Endothelial cell of umbilical vein (primary cell): ENCODE measurements around the gene DOP1A. TPM values are rescaled to one million over a fixed set of nuclear protein-coding genes. Genes with fewer than 3 reads are reported as not detected.

Experiments used
- BruUV-seq: library from RNA; stranded (reverse); fragments of 400-500 nt; replicated peaks from 2 replicates; lab custom pipeline; 2021; lab: Mats Ljungman, UMichigan
- CTCF ChIA-PET: fragments of 300-600, 350-600 bp; sonication (Branson Sonifier 250); formaldehyde crosslinking; loops from one replicate; lab custom pipeline; 2021; ENCODE audit warnings: antibody characterized with exemption, inconsistent platforms; lab: Charles Lee
- POLR2A ChIA-PET: fragments of 300-600, 350-600 bp; sonication (Branson Sonifier 250); formaldehyde crosslinking; loops from one replicate; lab custom pipeline; 2021; ENCODE audit warnings: antibody characterized with exemption, inconsistent platforms; lab: Charles Lee
- DNase-seq: peaks from one replicate; pipeline ENCODE4 v3.0.0-alpha.2; 2011; ENCODE audit warnings: low read depth, low spot score
- FAIRE-seq: peaks from 2 replicates; lab custom pipeline; 2011; peaks lifted over from hg19 to GRCh38; lab: Jason Lieb, UNC
- H2AFZ ChIP-seq: 2 replicates; pipeline ENCODE4 v1.6.0; 2012; ENCODE audit warnings: low read depth, low read length, control low read depth, inconsistent platforms
- H3K27ac ChIP-seq: 2 replicates; pipeline ENCODE4 v1.5.1; 2011; ENCODE audit warnings: low read depth, mild to moderate bottlenecking, control low read depth, low read length, moderate library complexity; ENCODE audit not compliant: insufficient read depth
- H3K27me3 ChIP-seq, 2 experiments: 2 replicates each; pipeline versions ENCODE4 v1.6.0 to v1.6.1; 2011; ENCODE audit warnings: low read length in 2 of 2, mixed read lengths in 1 of 2; ENCODE audit not compliant: control insufficient read depth in 2 of 2, insufficient read depth in 2 of 2
- H3K36me3 ChIP-seq, 2 experiments: 2 replicates in 1 of 2; 3 replicates in 1 of 2; pipeline ENCODE4 v1.5.1; 2011; ENCODE audit warnings: low read length in 2 of 2, mild to moderate bottlenecking in 1 of 2, moderate library complexity in 1 of 2; ENCODE audit not compliant: control insufficient read depth in 2 of 2, insufficient read depth in 2 of 2; ENCODE audit errors: extremely low read depth in 1 of 2
- H3K4me1 ChIP-seq: 3 replicates; pipeline ENCODE4 v1.5.1; 2011; ENCODE audit warnings: mild to moderate bottlenecking, low read length; ENCODE audit not compliant: control insufficient read depth, insufficient read depth; ENCODE audit errors: extremely low read depth
- H3K4me2 ChIP-seq: 2 replicates; pipeline ENCODE4 v1.6.1; 2011; ENCODE audit warnings: low read length, control low read depth, mixed read lengths; ENCODE audit not compliant: insufficient read depth
- H3K4me3 ChIP-seq, 3 experiments: fragments of 200-600 bp in 1 of 3; sonication (generic), shearing (Covaris generic) in 1 of 3; replicated peaks in 1 of 3; 2 replicates each; pipeline ENCODE4 v1.5.1; 2011 to 2016; ENCODE audit warnings: control low read depth in 3 of 3, low read length in 3 of 3, mild to moderate bottlenecking in 2 of 3, inconsistent platforms in 1 of 3, low read depth in 1 of 3, moderate library complexity in 1 of 3; ENCODE audit not compliant: insufficient read depth in 1 of 3
- H3K79me2 ChIP-seq: 2 replicates; pipeline ENCODE4 v1.6.0; 2012; ENCODE audit warnings: low read length, inconsistent platforms; ENCODE audit not compliant: control insufficient read depth, insufficient read depth
- H3K9ac ChIP-seq: replicated peaks from 2 replicates; pipeline ENCODE3; 2011; ENCODE audit warnings: low read length, control low read depth; ENCODE audit not compliant: insufficient read depth; ENCODE audit errors: extremely low read depth
- H3K9me1 ChIP-seq: replicated peaks from 3 replicates; pipeline ENCODE4 v1.6.0; 2011; ENCODE audit warnings: mild to moderate bottlenecking, low read length; ENCODE audit not compliant: control insufficient read depth, insufficient read depth; ENCODE audit errors: extremely low read depth
- H3K9me3 ChIP-seq: replicated peaks from 2 replicates; pipeline ENCODE4 v1.5.1; 2012; ENCODE audit warnings: low read length, inconsistent platforms; ENCODE audit not compliant: control insufficient read depth, insufficient read depth
- H4K20me1 ChIP-seq: replicated peaks from 2 replicates; pipeline ENCODE3; 2011; ENCODE audit warnings: mild to moderate bottlenecking, low read length; ENCODE audit not compliant: control insufficient read depth, insufficient read depth; ENCODE audit errors: extremely low read depth
- EZH2 ChIP-seq: IDR thresholded peaks from 2 replicates; pipeline ENCODE4 v1.6.1; 2012; ENCODE audit warnings: borderline replicate concordance, low read depth, mild to moderate bottlenecking, moderate library complexity, low read length, inconsistent platforms; ENCODE audit not compliant: severe bottlenecking
- FOS ChIP-seq: IDR thresholded peaks from 2 replicates; pipeline ENCODE4 v1.6.1; 2011; ENCODE audit warnings: mild to moderate bottlenecking, low read length, moderate library complexity, borderline replicate concordance; ENCODE audit not compliant: insufficient read depth
- GATA2 ChIP-seq: IDR thresholded peaks from 2 replicates; pipeline ENCODE4 v1.7.0; 2011; ENCODE audit warnings: low read depth, mild to moderate bottlenecking, moderate library complexity, mixed read lengths, low read length; ENCODE audit not compliant: insufficient read length, insufficient read depth
- JUN ChIP-seq: IDR thresholded peaks from 2 replicates; pipeline ENCODE4 v1.6.1; 2011; ENCODE audit warnings: borderline replicate concordance, low read depth; ENCODE audit not compliant: insufficient read length, insufficient read depth
- MAX ChIP-seq: IDR thresholded peaks from 2 replicates; pipeline ENCODE4 v1.6.1; 2011; ENCODE audit not compliant: insufficient read depth, insufficient read length
- MYC ChIP-seq: IDR thresholded peaks from one replicate; pipeline ENCODE4 v1.6.1; 2011; ENCODE audit warnings: mild to moderate bottlenecking, low read depth, low read length
- POLR2A ChIP-seq: IDR thresholded peaks from 2 replicates; pipeline ENCODE4 v1.6.1; 2012; ENCODE audit warnings: low read depth, mild to moderate bottlenecking, control low read depth, low read length
- POLR2AphosphoS5 ChIP-seq: IDR thresholded peaks from 2 replicates; pipeline ENCODE4 v1.6.1; 2012; ENCODE audit warnings: low read depth, mild to moderate bottlenecking, control low read depth, low read length, moderate library complexity; ENCODE audit not compliant: insufficient read depth
- dilution Hi-C: fragments of 300-500 bp; cut with MboI; formaldehyde crosslinking; loops from one replicate; pipeline ENCODE4 v1.15.0; 2019; ENCODE audit warnings: low sequenced_read_pairs; ENCODE audit not compliant: extremely low pct_ligation_motif_present
- intact Hi-C: fragments of 100-400 bp; cut with micrococcal nuclease; formaldehyde crosslinking; loops from one replicate; pipeline ENCODE4 v1.10.0; 2022
- polyA plus RNA-seq, 4 experiments: library from polyadenylated mRNA; depleted of rRNA in 3 of 4; stranded (reverse) in 3 of 4; unstranded in 1 of 4; fragments of >200 nt; gene quantifications; 2 replicates each; pipeline versions ENCODE4 v1.2.1 to v1.2.3, GENCODE V29; 2011 to 2012; ENCODE audit warnings: missing spikeins in 1 of 4
- total RNA-seq: library from RNA; stranded (reverse); gene quantifications from 2 replicates; pipeline ENCODE4 v1.2.3, GENCODE V29; 2021
- TF ChIP-seq, protein P1 (sequence below), 2 donors: IDR thresholded peaks; 1 replicate in 1 of 2; 2 replicates in 1 of 2; pipeline ENCODE4 v1.5.1; 2011; ENCODE audit warnings: low read length in 2 of 2, mild to moderate bottlenecking in 2 of 2, moderate library complexity in 2 of 2, control low read depth in 1 of 2, inconsistent platforms in 1 of 2, low read depth in 1 of 2; ENCODE audit not compliant: insufficient read depth in 1 of 2; ENCODE audit errors: extremely low read depth in 1 of 2

Gene DOP1A
- total and polyA plus RNA-seq, 2 donors (not counting 3 experiments of a cell fraction or from before 2014, with no cell fraction given) = 6.3 to 12.3 TPM

GRCh38 chr6:83199863-83200225 lies 132.4 kb downstream of the DOP1A start:
- Histone ChIP-seq H2AFZ (no peak overlapping the region), H3K27me3 (no peaks in the 10 kb centered on the region), H3K4me1 (peaks cover 26% of the 10 kb centered on the region), H4K20me1 (no peaks in the 10 kb centered on the region), H3K36me3 (peaks cover 0 to 7% of the 10 kb centered on the region in 2 experiments), H3K4me2 (no peak overlapping the region), H3K9me1 (no peaks in the 10 kb centered on the region), H3K27ac (peak overlapping the region; percentile 88), H3K9me3 (no peaks in the 10 kb centered on the region), H3K79me2 (no peaks in the 10 kb centered on the region), H3K4me3 (no peak overlapping the region), H3K9ac (no peak overlapping the region)
- DNase-seq (peak; percentile 69), FAIRE-seq (peak; percentile 67)
- BruUV-seq = no TSS peak
- CTCF ChIA-PET = interaction anchor here (4.9 to 8.7 kb wide), 2 partner anchors 16 to 133 kb away, joined by 46 to 83 read pairs; partner anchors contain the start of genes DOP1A and UBE3D
- intact Hi-C loops = loop anchor here (10.0 kb wide), 2 partner anchors 835 to 955 kb away; partner anchors contain the start of genes IBTK and TPBG
- dilution Hi-C loops = loop anchor here (25.0 kb wide), 1 partner anchor 312 kb away; the partner anchor contains the start of gene PRSS35
- POLR2A ChIA-PET = no interaction called here
- no peak for TF ChIP-seq POLR2A
- TF ChIP-seq JUN = no peak
- peak; percentile 40 for TF ChIP-seq FOS
- TF ChIP-seq MAX = no peak
- peak; percentile 56 for TF ChIP-seq GATA2
- TF ChIP-seq POLR2AphosphoS5 = no peak
- TF ChIP-seq MYC = no peak
- TF ChIP-seq, protein P1, sequence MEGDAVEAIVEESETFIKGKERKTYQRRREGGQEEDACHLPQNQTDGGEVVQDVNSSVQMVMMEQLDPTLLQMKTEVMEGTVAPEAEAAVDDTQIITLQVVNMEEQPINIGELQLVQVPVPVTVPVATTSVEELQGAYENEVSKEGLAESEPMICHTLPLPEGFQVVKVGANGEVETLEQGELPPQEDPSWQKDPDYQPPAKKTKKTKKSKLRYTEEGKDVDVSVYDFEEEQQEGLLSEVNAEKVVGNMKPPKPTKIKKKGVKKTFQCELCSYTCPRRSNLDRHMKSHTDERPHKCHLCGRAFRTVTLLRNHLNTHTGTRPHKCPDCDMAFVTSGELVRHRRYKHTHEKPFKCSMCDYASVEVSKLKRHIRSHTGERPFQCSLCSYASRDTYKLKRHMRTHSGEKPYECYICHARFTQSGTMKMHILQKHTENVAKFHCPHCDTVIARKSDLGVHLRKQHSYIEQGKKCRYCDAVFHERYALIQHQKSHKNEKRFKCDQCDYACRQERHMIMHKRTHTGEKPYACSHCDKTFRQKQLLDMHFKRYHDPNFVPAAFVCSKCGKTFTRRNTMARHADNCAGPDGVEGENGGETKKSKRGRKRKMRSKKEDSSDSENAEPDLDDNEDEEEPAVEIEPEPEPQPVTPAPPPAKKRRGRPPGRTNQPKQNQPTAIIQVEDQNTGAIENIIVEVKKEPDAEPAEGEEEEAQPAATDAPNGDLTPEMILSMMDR (IDR thresholded peaks at IDR 0.05; ENCODE audit: extremely low read depth in 1 of 2, insufficient read depth in 1 of 2, low read depth in 1 of 2, low read length in 2 of 2) = no peak
- TF ChIP-seq EZH2 = no peak
